HG02571 (cell line): ENCODE measurements around the gene TTC27.
"Not testable (repeated sequence)": the region's sequence is repeated elsewhere in the genome, so short reads cannot be mapped to it uniquely, and the experiment has no call there.

ENCODE experiments used
- ATAC-seq: cut with Tn5 transposase; IDR thresholded peaks from one replicate; pipeline ENCODE4 v1.9.1; 2021; ENCODE audit warnings: mild to moderate bottlenecking, moderate library complexity; ENCODE audit not compliant: unreplicated experiment

The TTC27 gene

GRCh38 chr2:32844253-32844652 is 216.4 kb downstream of the TTC27 start:
- no peak for ATAC-seq

GRCh38 chr2:32846274-32846673 is 218.4 kb downstream of the TTC27 start:
- not testable (repeated sequence) for ATAC-seq

GRCh38 chr2:32847734-32848133 is 219.9 kb downstream of the TTC27 start:
- no peak for ATAC-seq

- ATAC-seq = no peak
Measured at GRCh38 chr2:32849456-32850194, 221.8 kb downstream of the TTC27 start.

- no peak for ATAC-seq
Measured at GRCh38 chr2:32851777-32852439, 224.1 kb downstream of the TTC27 start.

- ATAC-seq = no peak
Measured at GRCh38 chr2:32852856-32853255, 225.0 kb downstream of the TTC27 start.

GRCh38 chr2:32856891-32857290 is 229.0 kb downstream of the TTC27 start:
- no peak for ATAC-seq

GRCh38 chr2:32858713-32859112 is 230.9 kb downstream of the TTC27 start:
- ATAC-seq = no peak

GRCh38 chr2:32860385-32860784 is 232.5 kb downstream of the TTC27 start:
- no peak for ATAC-seq

GRCh38 chr2:32862269-32863055 is 234.6 kb downstream of the TTC27 start:
- no peak for ATAC-seq

- no peak for ATAC-seq
Measured at GRCh38 chr2:32863326-32863725, 235.5 kb downstream of the TTC27 start.

GRCh38 chr2:32863803-32864202 is 236.0 kb downstream of the TTC27 start:
- ATAC-seq = no peak

- ATAC-seq = no peak
Measured at GRCh38 chr2:32864334-32865111, 236.7 kb downstream of the TTC27 start.

- no peak for ATAC-seq
Measured at GRCh38 chr2:32865399-32866068, 237.7 kb downstream of the TTC27 start.

GRCh38 chr2:32866462-32866861 is 238.6 kb downstream of the TTC27 start:
- ATAC-seq = not testable (repeated sequence)
